Coronary artery (tissue), 2 donors: ENCODE measurements around the gene CGB1.

ENCODE experiments used
- DNase-seq: peaks from one replicate; pipeline ENCODE4 v3.0.0-alpha.2; 2017; ENCODE audit warnings: low spot score
- H3K27ac ChIP-seq, 2 donors: fragments of 200-600 bp; sonication (generic); one replicate each; pipeline ENCODE4 v1.5.1; 2016 to 2019
- H3K4me3 ChIP-seq: fragments of 200-600 bp; sonication (generic); 2 replicates; pipeline ENCODE4 v1.5.1; 2016; ENCODE audit warnings: mild to moderate bottlenecking, moderate library complexity
- TF ChIP-seq, protein P1 (sequence below): fragments of 200-600 bp; sonication (generic); IDR thresholded peaks from one replicate; pipeline ENCODE4 v1.5.1; 2019; ENCODE audit warnings: antibody characterized with exemption

Gene CGB1

GRCh38 chr19:48992581-48993174, 44.0 kb downstream of the CGB1 start:
- Histone ChIP-seq H3K27ac (peak overlapping the region; percentile 94 to 100), H3K4me3 (peak overlapping the region; percentile 99)
- TF ChIP-seq, protein P1, sequence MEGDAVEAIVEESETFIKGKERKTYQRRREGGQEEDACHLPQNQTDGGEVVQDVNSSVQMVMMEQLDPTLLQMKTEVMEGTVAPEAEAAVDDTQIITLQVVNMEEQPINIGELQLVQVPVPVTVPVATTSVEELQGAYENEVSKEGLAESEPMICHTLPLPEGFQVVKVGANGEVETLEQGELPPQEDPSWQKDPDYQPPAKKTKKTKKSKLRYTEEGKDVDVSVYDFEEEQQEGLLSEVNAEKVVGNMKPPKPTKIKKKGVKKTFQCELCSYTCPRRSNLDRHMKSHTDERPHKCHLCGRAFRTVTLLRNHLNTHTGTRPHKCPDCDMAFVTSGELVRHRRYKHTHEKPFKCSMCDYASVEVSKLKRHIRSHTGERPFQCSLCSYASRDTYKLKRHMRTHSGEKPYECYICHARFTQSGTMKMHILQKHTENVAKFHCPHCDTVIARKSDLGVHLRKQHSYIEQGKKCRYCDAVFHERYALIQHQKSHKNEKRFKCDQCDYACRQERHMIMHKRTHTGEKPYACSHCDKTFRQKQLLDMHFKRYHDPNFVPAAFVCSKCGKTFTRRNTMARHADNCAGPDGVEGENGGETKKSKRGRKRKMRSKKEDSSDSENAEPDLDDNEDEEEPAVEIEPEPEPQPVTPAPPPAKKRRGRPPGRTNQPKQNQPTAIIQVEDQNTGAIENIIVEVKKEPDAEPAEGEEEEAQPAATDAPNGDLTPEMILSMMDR = no peak
- peak; percentile 83 for DNase-seq

DNA sequence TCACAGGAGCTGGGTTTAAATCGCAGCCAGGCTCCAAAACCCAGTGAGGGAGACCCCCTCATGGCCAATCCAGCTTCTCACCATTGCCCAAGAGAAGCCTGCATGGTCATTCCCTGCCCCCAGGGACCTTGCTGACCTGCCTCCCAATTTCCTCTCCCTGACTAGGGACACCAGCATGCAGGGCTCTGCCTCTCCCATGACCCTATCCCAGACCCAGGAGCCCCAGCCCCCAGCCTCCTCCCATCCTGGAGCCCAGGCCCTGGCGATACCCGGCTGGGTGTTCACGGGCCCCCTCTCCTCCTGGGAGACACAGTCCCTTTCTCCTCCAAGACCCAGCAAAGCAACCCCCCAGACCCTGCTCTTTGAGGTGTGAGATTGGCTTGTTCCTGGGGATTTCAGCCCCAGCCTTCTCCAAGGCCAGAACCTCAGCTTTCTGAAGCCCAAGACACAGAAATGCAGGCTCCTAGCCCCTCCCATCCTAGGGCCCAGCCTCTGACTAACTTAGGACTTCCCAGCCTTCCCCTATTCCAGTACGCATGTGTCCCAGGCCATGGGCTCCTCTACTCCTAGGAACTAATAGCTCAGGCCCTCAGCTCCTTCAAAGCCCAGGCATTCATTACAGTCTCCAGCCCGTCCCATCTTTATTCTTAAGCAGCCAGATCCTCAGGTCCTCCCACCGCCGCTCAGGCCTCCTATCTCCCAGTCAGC, 44.7 kb downstream of the CGB1 start:
- peak; percentile 86 for DNase-seq
- TF ChIP-seq, protein P1 = no peak

DNA sequence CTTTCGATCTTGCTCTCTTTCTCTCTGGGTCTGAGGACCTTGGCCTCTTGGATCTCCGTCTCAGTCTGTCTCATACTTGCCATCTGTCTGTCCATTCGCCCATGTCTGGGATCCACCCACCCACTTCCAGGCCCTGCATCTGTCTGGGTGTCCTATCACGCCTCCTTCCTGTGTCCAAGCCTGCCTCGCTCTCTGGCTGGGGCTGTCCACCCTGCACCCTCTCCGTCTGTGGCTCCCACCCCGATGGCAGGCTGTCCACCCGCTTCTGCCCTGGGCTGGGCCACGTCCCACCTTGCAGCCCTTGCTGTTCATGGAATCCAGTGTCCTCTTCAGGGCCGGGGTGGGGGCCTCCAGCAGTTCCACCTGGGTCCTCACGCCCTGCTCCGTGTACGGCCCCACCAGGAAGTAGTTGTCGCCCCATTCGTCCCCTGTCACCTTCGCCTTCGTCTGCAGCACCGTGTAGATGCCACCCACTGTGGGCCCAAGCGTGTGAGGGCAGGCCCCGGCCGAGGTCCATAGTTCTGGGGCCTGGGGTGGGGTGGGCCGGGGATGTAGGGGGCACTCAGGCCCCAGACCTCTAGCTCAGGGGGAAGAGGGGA, 45.6 kb downstream of the CGB1 start:
- TF ChIP-seq, protein P1 = no peak
- Histone ChIP-seq H3K4me3 (peak overlapping the region; percentile 99), H3K27ac (peak overlapping the region; percentile 94 to 100)
- DNase-seq = no peak

More for the DNA sequence above, 44.7 kb downstream of the CGB1 start:
- Histone ChIP-seq H3K27ac (peak overlapping the region; percentile 94 to 100), H3K4me3 (peak overlapping the region; percentile 99)

GRCh38 chr19:48990400-48990799, 46.3 kb downstream of the CGB1 start:
- H3K27ac ChIP-seq = no peak overlapping the region

DNA sequence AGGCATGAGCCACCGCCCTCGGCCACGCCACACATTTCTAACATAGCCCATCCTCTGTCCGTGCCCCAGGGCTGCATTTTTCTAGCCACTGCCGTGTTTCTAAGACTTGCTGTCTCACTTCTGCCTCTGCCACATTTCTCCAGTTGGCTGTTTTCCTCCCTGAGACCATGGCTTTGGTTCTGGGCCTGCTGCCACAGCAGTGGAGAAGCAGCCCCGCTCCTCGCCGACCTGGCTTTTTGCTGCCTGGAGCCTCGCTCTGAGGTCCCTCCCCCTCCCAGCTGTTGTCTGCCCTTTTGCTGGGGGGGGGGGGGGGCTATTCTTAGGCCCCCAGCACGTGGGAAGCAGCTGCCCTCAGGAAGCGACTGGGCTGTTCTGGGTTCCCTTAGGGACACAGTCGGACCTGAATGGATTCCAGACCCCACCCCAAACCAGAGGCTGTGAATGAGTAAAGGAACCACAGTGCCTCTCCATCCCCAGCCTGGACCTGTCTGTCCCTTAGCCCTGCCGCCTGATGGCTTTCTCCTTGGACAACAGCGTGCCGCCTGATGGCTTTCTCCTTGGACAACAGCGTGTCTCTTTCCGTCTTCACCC, 46.9 kb downstream of the CGB1 start:
- TF ChIP-seq, protein P1 = no peak
- no peak for DNase-seq
- Histone ChIP-seq H3K4me3 (no peak overlapping the region), H3K27ac (no peak overlapping the region)

More at GRCh38 chr19:48990400-48990799, 46.3 kb downstream of the CGB1 start:
- no peak overlapping the region for H3K4me3 ChIP-seq
- TF ChIP-seq, protein P1 = no peak
- no peak for DNase-seq

- no peak for DNase-seq
- no peak overlapping the region for H3K27ac ChIP-seq
- no peak overlapping the region for H3K4me3 ChIP-seq
- TF ChIP-seq, protein P1 = no peak
Observed at GRCh38 chr19:48988860-48989259, 47.8 kb downstream of the CGB1 start.
